Measurements from ENCODE around the gene LPXN.

DNA sequence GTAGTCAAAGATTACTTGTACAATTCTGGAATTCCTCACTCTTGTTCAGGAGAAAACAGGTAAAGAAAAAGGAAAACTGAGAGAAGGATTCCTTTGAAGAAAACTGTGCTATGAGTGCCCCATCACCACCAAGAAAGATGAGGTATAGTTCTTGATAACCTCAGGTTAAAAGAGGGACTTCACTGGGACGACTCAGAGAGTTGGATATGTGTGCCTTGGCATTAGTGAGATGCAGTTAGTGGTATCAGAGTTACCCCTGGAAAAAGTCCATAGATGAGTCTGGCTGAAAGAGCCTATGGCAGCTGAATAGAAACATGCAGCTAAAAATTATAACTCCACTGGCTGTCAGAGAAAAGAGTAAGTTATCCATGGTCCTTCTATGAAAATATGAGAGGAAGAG, 28.8 kb downstream of the LPXN start:
- TF ChIP-seq, protein P1, sequence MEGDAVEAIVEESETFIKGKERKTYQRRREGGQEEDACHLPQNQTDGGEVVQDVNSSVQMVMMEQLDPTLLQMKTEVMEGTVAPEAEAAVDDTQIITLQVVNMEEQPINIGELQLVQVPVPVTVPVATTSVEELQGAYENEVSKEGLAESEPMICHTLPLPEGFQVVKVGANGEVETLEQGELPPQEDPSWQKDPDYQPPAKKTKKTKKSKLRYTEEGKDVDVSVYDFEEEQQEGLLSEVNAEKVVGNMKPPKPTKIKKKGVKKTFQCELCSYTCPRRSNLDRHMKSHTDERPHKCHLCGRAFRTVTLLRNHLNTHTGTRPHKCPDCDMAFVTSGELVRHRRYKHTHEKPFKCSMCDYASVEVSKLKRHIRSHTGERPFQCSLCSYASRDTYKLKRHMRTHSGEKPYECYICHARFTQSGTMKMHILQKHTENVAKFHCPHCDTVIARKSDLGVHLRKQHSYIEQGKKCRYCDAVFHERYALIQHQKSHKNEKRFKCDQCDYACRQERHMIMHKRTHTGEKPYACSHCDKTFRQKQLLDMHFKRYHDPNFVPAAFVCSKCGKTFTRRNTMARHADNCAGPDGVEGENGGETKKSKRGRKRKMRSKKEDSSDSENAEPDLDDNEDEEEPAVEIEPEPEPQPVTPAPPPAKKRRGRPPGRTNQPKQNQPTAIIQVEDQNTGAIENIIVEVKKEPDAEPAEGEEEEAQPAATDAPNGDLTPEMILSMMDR (IDR thresholded peaks at IDR 0.05; ENCODE audit: low read length), result no peak
- no peak for TF ChIP-seq EZH2 (IDR thresholded peaks at IDR 0.05; ENCODE audit: borderline replicate concordance, low read length)

All from OCI-LY1 (cell line).